Activated CD4-positive, alpha-beta T cell treated with anti-CD3 and anti-CD28 coated beads, Interleukin-2, Interleukin-6, amounts not matched to agents 100 ng/mL and 50 ng/mL, durations not matched to agents 16 hours and 8 hours (primary cell): ENCODE data around the gene MITD1.
"Not testable (repeated sequence)": the region's sequence is repeated elsewhere in the genome, so short reads cannot be mapped to it uniquely, and the experiment has no call there.

ENCODE experiments used
- DNase-seq: peaks from one replicate; pipeline ENCODE4 v3.0.0-alpha.2; 2020

Gene MITD1

GRCh38 chr2:99154643-99155536, 26.0 kb downstream of the MITD1 start, which contains the start of the genes LIPT1 and TSGA10:
Gene LIPT1, plus strand, starts transcription at chr2:99154967. Its CDS starts 6,991 bp downstream, at chr2:99161958.
Gene TSGA10, minus strand, starts transcription at chr2:99154942. Its CDS starts 45,503 bp downstream, at chr2:99109439.
- DNase-seq: peak; percentile 94

GRCh38 chr2:99153921-99154604, 26.8 kb downstream of the MITD1 start:
- no peak for DNase-seq

- no peak for DNase-seq
These were observed 28.5 kb downstream of the MITD1 start for GRCh38 chr2:99152199-99152895.

- no peak for DNase-seq
These were observed 30.2 kb downstream of the MITD1 start for GRCh38 chr2:99150706-99151105.

GRCh38 chr2:99141110-99142108, 39.4 kb downstream of the MITD1 start, which contains the start of gene C2orf15:
Gene C2orf15, plus strand, starts transcription at chr2:99141707. Its CDS starts 8,852 bp downstream, at chr2:99150559.
- DNase-seq: peak; percentile 96

GRCh38 chr2:99140860-99141109, 40.1 kb downstream of the MITD1 start:
- no peak for DNase-seq

- no peak for DNase-seq
These were observed 40.6 kb downstream of the MITD1 start for GRCh38 chr2:99140056-99140859.

GRCh38 chr2:99139003-99139402, 41.9 kb downstream of the MITD1 start:
- no peak for DNase-seq

- not testable (repeated sequence) for DNase-seq
These were observed 45.8 kb downstream of the MITD1 start for GRCh38 chr2:99135044-99135556.

- no peak for DNase-seq
These were observed 52.9 kb downstream of the MITD1 start for GRCh38 chr2:99127981-99128380.
